SK-N-SH treated with all-trans-retinoic acid at 6 μM for 48 hours (cell line): ENCODE measurements around the gene C9orf40.

Experiments
- ARNTL ChIP-seq: fragments of 450-650 bp; formaldehyde crosslinking; IDR thresholded peaks from 2 replicates; pipeline ENCODE4 v1.5.0; 2020; ENCODE audit warnings: low read depth, mild to moderate bottlenecking, moderate library complexity, borderline replicate concordance
- CSDC2 ChIP-seq: fragments of 250-450 bp; sonication (Bioruptor Pico); IDR thresholded peaks from 2 replicates; pipeline ENCODE4 v1.5.0; 2020; ENCODE audit warnings: mild to moderate bottlenecking, moderate library complexity
- ESRRG ChIP-seq: fragments of 250-450 bp; sonication (Bioruptor Pico); IDR thresholded peaks from 2 replicates; pipeline ENCODE4 v1.6.1; 2021; ENCODE audit warnings: mild to moderate bottlenecking
- SNAI2 ChIP-seq: fragments of 250-450 bp; sonication (Bioruptor Pico); IDR thresholded peaks from 2 replicates; pipeline ENCODE4 v1.5.0; 2020; ENCODE audit warnings: mild to moderate bottlenecking, moderate library complexity
- ZFP30 ChIP-seq: fragments of 450-650 bp; formaldehyde crosslinking; IDR thresholded peaks from 2 replicates; pipeline ENCODE4 v1.5.0; 2022; ENCODE audit warnings: mild to moderate bottlenecking, moderate library complexity
- ZNF565 ChIP-seq: fragments of 450-650 bp; formaldehyde crosslinking; conservative IDR thresholded peaks from 2 replicates; pipeline ENCODE4 v1.5.0; 2020; ENCODE audit warnings: low read depth, mild to moderate bottlenecking, moderate library complexity
- ZNF8 ChIP-seq: fragments of 450-650 bp; formaldehyde crosslinking; IDR thresholded peaks from 2 replicates; pipeline ENCODE4 v1.5.0; 2020; ENCODE audit warnings: mild to moderate bottlenecking, moderate library complexity
- TF ChIP-seq, protein P1 (sequence below): fragments of 250-450 bp; sonication (Bioruptor Pico); IDR thresholded peaks from 2 replicates; pipeline ENCODE4 v1.5.1; 2020; ENCODE audit warnings: low read depth, mild to moderate bottlenecking, moderate library complexity

DNA sequence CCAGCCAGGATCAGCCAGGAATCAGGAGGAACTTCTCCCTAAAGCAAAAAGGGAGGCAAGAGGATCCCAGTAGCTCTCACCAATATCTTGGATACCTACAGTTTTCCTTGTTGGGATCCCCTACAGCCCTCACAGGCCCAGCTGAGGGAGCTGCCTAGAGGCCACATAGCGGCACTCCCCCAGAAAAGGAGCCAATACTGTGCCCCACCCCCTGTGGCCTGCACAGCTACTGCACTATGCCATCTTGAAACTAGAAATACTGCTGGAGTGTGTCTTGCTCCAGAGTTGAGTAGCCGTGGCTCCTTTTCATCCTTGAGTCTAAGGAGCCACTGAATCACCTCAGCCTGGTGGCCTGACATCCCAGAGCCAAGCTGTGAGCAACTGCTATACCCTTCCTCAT is 42.7 kb downstream of the C9orf40 start:
- TF ChIP-seq ARNTL (CRISPR knock-in tag) (no peak), ZNF565 (CRISPR knock-in tag) (no peak), ZNF8 (CRISPR knock-in tag) (no peak), SNAI2 (no peak), ZFP30 (no peak), ESRRG (CRISPR knock-in tag) (no peak), CSDC2 (CRISPR knock-in tag) (no peak)
- TF ChIP-seq, protein P1, sequence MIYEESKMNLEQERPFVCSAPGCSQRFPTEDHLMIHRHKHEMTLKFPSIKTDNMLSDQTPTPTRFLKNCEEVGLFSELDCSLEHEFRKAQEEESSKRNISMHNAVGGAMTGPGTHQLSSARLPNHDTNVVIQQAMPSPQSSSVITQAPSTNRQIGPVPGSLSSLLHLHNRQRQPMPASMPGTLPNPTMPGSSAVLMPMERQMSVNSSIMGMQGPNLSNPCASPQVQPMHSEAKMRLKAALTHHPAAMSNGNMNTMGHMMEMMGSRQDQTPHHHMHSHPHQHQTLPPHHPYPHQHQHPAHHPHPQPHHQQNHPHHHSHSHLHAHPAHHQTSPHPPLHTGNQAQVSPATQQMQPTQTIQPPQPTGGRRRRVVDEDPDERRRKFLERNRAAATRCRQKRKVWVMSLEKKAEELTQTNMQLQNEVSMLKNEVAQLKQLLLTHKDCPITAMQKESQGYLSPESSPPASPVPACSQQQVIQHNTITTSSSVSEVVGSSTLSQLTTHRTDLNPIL (CRISPR knock-in tag) = no peak
